GM21576 (cell line): ENCODE measurements around the gene ANKRD40.

ENCODE experiments used
- ATAC-seq: cut with Tn5 transposase; IDR thresholded peaks from one replicate; pipeline ENCODE4 v1.9.1; 2021; ENCODE audit warnings: mild to moderate bottlenecking, moderate library complexity; ENCODE audit not compliant: unreplicated experiment

The ANKRD40 gene

GRCh38 chr17:50672831-50673551 lies 34.7 kb downstream of the ANKRD40 start:
- ATAC-seq, result no peak

GRCh38 chr17:50672071-50672470 lies 35.6 kb downstream of the ANKRD40 start:
- ATAC-seq, result no peak

GRCh38 chr17:50668838-50669581 lies 38.7 kb downstream of the ANKRD40 start:
- ATAC-seq, result no peak

GRCh38 chr17:50668025-50668837 lies 39.5 kb downstream of the ANKRD40 start:
- no peak for ATAC-seq

- ATAC-seq, result no peak
Observed at GRCh38 chr17:50667259-50668024, 40.3 kb downstream of the ANKRD40 start.

GRCh38 chr17:50666316-50666715 lies 41.4 kb downstream of the ANKRD40 start:
- no peak for ATAC-seq

- ATAC-seq, result no peak
Observed at GRCh38 chr17:50665838-50666237, 41.9 kb downstream of the ANKRD40 start.

- ATAC-seq, result no peak
Observed at GRCh38 chr17:50664788-50665458, 42.8 kb downstream of the ANKRD40 start.

- ATAC-seq, result no peak
Observed at GRCh38 chr17:50663812-50664374, 43.8 kb downstream of the ANKRD40 start.

GRCh38 chr17:50662632-50663225 lies 45.0 kb downstream of the ANKRD40 start:
- ATAC-seq, result no peak

- no peak for ATAC-seq
Observed at GRCh38 chr17:50661795-50662391, 45.8 kb downstream of the ANKRD40 start.

GRCh38 chr17:50661348-50661747 lies 46.4 kb downstream of the ANKRD40 start:
- ATAC-seq, result no peak

- no peak for ATAC-seq
Observed at GRCh38 chr17:50660887-50661345, 46.8 kb downstream of the ANKRD40 start.

- no peak for ATAC-seq
Observed at GRCh38 chr17:50660042-50660886, 47.5 kb downstream of the ANKRD40 start.

GRCh38 chr17:50659179-50659578 lies 48.5 kb downstream of the ANKRD40 start:
- no peak for ATAC-seq

GRCh38 chr17:50658616-50659015 lies 49.1 kb downstream of the ANKRD40 start:
- no peak for ATAC-seq

- ATAC-seq, result no peak
Observed at GRCh38 chr17:50657627-50658026, 50.1 kb downstream of the ANKRD40 start.

- ATAC-seq, result no peak
Observed at GRCh38 chr17:50657054-50657453, 50.7 kb downstream of the ANKRD40 start.
